ENCODE results near the gene NLRC4. TPM values are rescaled to one million over a fixed set of nuclear protein-coding genes. Genes with fewer than 3 reads are reported as not detected.
A peak's percentile ranks its signal among the peaks of the same experiment; 100 is the strongest.

Gene NLRC4
- total and polyA plus RNA-seq, 10 of the 15 experiments (the other 5 are each of a cell fraction or from before 2014, with no cell fraction given) = 0.01 to 0.58 (median 0.40) TPM

DNA sequence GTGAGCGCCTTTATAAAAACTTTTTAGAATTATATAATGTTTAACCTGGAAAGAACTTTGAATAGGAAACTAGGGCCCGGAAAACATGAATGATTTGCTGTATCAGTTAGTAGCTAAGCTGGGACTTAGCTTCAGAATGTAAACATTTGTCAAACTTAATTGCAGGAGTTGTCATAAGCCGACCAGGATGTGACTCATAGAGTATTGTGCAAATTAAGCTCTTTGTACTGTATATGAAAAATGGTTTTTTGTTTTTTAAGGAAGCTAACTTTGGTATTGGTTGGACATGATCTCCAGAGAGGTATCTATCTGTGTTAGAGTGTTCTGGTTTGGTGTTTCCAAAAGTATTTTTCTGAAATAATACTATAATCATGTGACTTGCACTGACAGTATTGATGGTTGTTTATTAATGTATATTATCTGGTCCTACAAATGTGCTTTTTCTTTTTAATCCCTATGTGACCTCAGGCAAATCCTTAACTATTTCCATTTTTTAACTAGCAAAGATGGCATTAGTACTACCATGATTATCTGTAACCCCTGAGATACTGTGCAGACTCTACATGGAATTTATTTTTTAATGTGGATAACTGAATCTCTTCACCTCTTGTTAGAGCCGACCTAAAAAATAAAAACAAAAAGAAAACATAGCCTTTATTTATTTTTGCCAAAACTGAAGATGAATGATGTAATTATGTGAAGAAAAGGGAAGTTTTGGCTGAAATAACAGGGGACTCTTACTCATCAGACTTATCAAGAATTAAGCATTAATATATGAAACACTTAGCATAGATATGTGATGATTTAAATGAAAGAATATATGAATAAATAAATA, 24.7 kb upstream of the NLRC4 start (continued):
- TF ChIP-seq, protein P1, sequence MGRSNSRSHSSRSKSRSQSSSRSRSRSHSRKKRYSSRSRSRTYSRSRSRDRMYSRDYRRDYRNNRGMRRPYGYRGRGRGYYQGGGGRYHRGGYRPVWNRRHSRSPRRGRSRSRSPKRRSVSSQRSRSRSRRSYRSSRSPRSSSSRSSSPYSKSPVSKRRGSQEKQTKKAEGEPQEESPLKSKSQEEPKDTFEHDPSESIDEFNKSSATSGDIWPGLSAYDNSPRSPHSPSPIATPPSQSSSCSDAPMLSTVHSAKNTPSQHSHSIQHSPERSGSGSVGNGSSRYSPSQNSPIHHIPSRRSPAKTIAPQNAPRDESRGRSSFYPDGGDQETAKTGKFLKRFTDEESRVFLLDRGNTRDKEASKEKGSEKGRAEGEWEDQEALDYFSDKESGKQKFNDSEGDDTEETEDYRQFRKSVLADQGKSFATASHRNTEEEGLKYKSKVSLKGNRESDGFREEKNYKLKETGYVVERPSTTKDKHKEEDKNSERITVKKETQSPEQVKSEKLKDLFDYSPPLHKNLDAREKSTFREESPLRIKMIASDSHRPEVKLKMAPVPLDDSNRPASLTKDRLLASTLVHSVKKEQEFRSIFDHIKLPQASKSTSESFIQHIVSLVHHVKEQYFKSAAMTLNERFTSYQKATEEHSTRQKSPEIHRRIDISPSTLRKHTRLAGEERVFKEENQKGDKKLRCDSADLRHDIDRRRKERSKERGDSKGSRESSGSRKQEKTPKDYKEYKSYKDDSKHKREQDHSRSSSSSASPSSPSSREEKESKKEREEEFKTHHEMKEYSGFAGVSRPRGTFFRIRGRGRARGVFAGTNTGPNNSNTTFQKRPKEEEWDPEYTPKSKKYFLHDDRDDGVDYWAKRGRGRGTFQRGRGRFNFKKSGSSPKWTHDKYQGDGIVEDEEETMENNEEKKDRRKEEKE (IDR thresholded peaks at IDR 0.05) = no peak

DNA sequence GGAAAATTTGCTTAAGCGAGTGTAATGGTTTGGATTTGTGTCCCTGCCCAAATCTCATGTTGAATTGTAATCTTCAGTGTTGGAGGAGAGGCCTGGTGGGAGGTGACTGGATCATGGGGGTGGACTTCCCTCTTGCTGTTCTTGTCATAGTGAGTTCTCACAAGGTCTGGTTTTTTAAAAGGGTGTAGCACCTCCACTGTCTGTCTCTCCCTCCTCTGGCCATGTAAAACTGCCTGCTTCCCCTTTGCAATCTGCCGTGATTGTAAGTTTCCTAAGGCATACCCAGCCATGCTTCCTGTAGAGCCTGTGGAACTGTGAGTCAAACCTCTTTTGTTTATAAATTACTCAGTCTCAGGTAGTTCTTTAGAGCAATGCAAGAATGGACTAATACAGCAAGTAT, 19.6 kb upstream of the NLRC4 start:
- Histone ChIP-seq H3K4me1 (ENCODE audit: control insufficient read depth, insufficient read depth, low read length) (no peaks in the 10 kb centered on the region), H2AFZ (ENCODE audit: control insufficient read depth, low read depth, low read length) (no peak overlapping the region), H3K9me3 (replicated peaks; ENCODE audit: control insufficient read depth, insufficient read depth, low read length) (no peaks in the 10 kb centered on the region; the same call in 2 of the 3 replicates), H3K27me3 (replicated peaks in 1 of 2; ENCODE audit: control insufficient read depth in 2 of 2, insufficient read depth in 2 of 2, low read length in 1 of 2) (no peaks in the 10 kb centered on the region), H3K36me3 (ENCODE audit: control insufficient read depth in 2 of 2, insufficient read depth in 2 of 2, low read length in 1 of 2) (peaks cover 0 to 4% of the 10 kb centered on the region in 2 experiments; a peak in 1 of 4 replicates), H3K4me2 (ENCODE audit: control insufficient read depth, insufficient read depth) (no peak overlapping the region), H3K79me2 (ENCODE audit: control insufficient read depth, insufficient read depth, low read length) (peaks cover 9% of the 10 kb centered on the region), H3K9ac (ENCODE audit: control insufficient read depth, insufficient read depth, low read length) (no peak overlapping the region), H4K20me1 (ENCODE audit: control insufficient read depth, insufficient read depth) (no peaks in the 10 kb centered on the region), H3K4me3 (no peak overlapping the region), H3K27ac (ENCODE audit: control insufficient read depth, insufficient read depth) (no peak overlapping the region)
- CTCF ChIA-PET = interaction anchor here (0.6 kb wide), 1 partner anchor 12 kb away, joined by 4 read pairs; no protein-coding TSS in a partner anchor
- POLR2A ChIA-PET = interaction anchor here (0.5 kb wide), 1 partner anchor 43 kb away, joined by 4 read pairs; no protein-coding TSS in a partner anchor
- SMC1A ChIA-PET (ENCODE audit: uncharacterized antibody, unreplicated experiment) = no interaction called here
- in situ Hi-C loops (cut with MboI) (no loop called here), intact Hi-C loops (cut with micrococcal nuclease; ENCODE audit: unreplicated experiment) (no loop called here)
- TF ChIP-seq STAT3 (IDR thresholded peaks at IDR 0.05; ENCODE audit: low read depth, low read length) (no peak), SMARCA5 (IDR thresholded peaks at IDR 0.05) (no peak), KDM1A (IDR thresholded peaks at IDR 0.05; ENCODE audit: borderline replicate concordance) (no peak)
- no peak for FAIRE-seq
- TSS peak; percentile 12 for BruUV-seq (replicated peaks)
- RAD21 ChIA-PET (ENCODE audit: unreplicated experiment) = no interaction called here
- ATAC-seq = peak; percentile 78
- DNase-seq (ENCODE audit: low read depth, low spot score) = no peak
- 58% methylated on average over 2 of the region's 2 CpGs for WGBS (ENCODE audit: insufficient coverage, insufficient replicate concordance, low lambda C conversion rate, missing lambda C conversion rate)
